ENCODE measurements around the gene NCBP3. TPM values are rescaled to one million over a fixed set of nuclear protein-coding genes. Genes with fewer than 3 reads are reported as not detected.

Gene NCBP3
- total and polyA plus RNA-seq, 4 donors = 4.6 to 17.1 (median 8.3) TPM

DNA sequence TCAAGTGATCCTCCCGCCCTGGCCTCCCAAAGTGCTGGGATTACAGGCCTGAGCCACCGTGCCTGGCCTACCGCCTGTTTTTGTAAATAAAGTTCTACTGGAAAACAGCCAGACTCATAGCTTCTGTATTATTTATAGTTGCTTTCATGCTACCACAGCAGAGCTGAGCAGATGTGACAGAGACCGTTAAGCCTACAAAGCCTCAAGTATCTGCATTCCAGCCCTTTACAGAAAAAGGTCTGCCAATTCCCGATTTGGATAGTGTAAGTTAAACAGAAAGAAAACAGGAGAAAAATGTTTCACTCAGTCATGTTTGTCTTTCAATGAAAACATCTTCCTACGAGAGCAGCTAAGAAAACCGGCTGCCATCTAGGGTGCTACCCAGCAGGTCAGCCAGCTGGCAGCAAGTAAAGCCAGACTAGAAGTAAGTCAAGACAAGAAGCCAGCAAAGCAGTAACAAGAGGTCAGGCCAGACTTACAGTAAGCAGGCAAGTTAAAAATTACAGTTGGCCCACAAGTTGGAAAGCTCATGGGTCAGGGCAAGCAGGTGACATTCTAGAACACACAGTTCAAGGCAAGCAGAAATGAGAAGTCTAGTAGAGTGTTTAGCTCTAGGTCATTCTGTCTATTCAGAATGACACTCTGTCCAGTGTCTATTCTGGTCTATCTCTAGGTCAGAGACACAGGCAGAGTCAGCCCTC is 17.7 kb downstream of the NCBP3 start:
- no peak for DNase-seq (ENCODE audit: low spot score)
- no peak overlapping the region for H3K9ac ChIP-seq (ENCODE audit: low read depth in 1 of 2, low read length in 2 of 2)
- H3K36me3 ChIP-seq (ENCODE audit: control insufficient read depth in 4 of 4, insufficient read depth in 3 of 4, low read depth in 1 of 4, low read length in 3 of 4) = peaks cover 12 to 38% (median 35%) of the 10 kb centered on the region in 4 donors
- peak overlapping the region in 1 of 2 donors; percentile 13 for H3K27ac ChIP-seq (ENCODE audit: low read depth in 1 of 2, low read length in 2 of 2)
- H3K27me3 ChIP-seq (ENCODE audit: control insufficient read depth in 4 of 4, insufficient read depth in 4 of 4, low read length in 3 of 4) = no peaks in the 10 kb centered on the region
- H3K9me3 ChIP-seq (ENCODE audit: control insufficient read depth in 4 of 4, low read length in 3 of 4) = no peaks in the 10 kb centered on the region
- H3K4me1 ChIP-seq (ENCODE audit: control insufficient read depth in 4 of 4, insufficient read depth in 4 of 4, low read length in 3 of 4) = no peaks in the 10 kb centered on the region
- no peak overlapping the region for H3K4me3 ChIP-seq (ENCODE audit: low read depth in 1 of 3, low read length in 3 of 3)
- WGBS = 71% methylated on average over 7 of the region's 7 CpGs
- no peak for TF ChIP-seq EGR1 (IDR thresholded peaks at IDR 0.05; ENCODE audit: low read depth in 2 of 2)
- peak; percentile 83 for TF ChIP-seq NR2F2 (IDR thresholded peaks at IDR 0.05)
- peak in 1 of 2 donors; percentile 11 for TF ChIP-seq RXRA (IDR thresholded peaks at IDR 0.05)

GRCh38 chr17:3827124-3827773 is 18.8 kb downstream of the NCBP3 start:
- DNase-seq (ENCODE audit: low spot score) = peak; percentile 62
- no peaks in the 10 kb centered on the region for H3K9me3 ChIP-seq (ENCODE audit: control insufficient read depth in 4 of 4, low read length in 3 of 4)
- no peaks in the 10 kb centered on the region for H3K4me1 ChIP-seq (ENCODE audit: control insufficient read depth in 4 of 4, insufficient read depth in 4 of 4, low read length in 3 of 4)
- no peak overlapping the region for H3K27ac ChIP-seq (ENCODE audit: low read depth in 1 of 2, low read length in 2 of 2)
- H3K4me3 ChIP-seq (ENCODE audit: low read depth in 1 of 3, low read length in 3 of 3) = no peak overlapping the region
- H3K9ac ChIP-seq (ENCODE audit: low read depth in 1 of 2, low read length in 2 of 2) = no peak overlapping the region
- 54% methylated on average over 6 of the region's 6 CpGs for WGBS
- no peaks in the 10 kb centered on the region for H3K27me3 ChIP-seq (ENCODE audit: control insufficient read depth in 4 of 4, insufficient read depth in 4 of 4, low read length in 3 of 4)
- peaks cover 9 to 38% (median 34%) of the 10 kb centered on the region in 4 donors for H3K36me3 ChIP-seq (ENCODE audit: control insufficient read depth in 4 of 4, insufficient read depth in 3 of 4, low read depth in 1 of 4, low read length in 3 of 4)
- peak; percentile 80 for TF ChIP-seq CTCF (IDR thresholded peaks at IDR 0.05; ENCODE audit: low read depth, low read length, missing input control)
- TF ChIP-seq JUND (IDR thresholded peaks at IDR 0.05) = no peak
- peak; percentile 92 to 96 for TF ChIP-seq RAD21 (IDR thresholded peaks at IDR 0.05)
- TF ChIP-seq, protein P1, sequence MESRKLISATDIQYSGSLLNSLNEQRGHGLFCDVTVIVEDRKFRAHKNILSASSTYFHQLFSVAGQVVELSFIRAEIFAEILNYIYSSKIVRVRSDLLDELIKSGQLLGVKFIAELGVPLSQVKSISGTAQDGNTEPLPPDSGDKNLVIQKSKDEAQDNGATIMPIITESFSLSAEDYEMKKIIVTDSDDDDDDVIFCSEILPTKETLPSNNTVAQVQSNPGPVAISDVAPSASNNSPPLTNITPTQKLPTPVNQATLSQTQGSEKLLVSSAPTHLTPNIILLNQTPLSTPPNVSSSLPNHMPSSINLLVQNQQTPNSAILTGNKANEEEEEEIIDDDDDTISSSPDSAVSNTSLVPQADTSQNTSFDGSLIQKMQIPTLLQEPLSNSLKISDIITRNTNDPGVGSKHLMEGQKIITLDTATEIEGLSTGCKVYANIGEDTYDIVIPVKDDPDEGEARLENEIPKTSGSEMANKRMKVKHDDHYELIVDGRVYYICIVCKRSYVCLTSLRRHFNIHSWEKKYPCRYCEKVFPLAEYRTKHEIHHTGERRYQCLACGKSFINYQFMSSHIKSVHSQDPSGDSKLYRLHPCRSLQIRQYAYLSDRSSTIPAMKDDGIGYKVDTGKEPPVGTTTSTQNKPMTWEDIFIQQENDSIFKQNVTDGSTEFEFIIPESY (IDR thresholded peaks at IDR 0.05) = no peak
- TF ChIP-seq, protein P2, sequence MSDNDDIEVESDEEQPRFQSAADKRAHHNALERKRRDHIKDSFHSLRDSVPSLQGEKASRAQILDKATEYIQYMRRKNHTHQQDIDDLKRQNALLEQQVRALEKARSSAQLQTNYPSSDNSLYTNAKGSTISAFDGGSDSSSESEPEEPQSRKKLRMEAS (IDR thresholded peaks at IDR 0.05) = no peak

DNA sequence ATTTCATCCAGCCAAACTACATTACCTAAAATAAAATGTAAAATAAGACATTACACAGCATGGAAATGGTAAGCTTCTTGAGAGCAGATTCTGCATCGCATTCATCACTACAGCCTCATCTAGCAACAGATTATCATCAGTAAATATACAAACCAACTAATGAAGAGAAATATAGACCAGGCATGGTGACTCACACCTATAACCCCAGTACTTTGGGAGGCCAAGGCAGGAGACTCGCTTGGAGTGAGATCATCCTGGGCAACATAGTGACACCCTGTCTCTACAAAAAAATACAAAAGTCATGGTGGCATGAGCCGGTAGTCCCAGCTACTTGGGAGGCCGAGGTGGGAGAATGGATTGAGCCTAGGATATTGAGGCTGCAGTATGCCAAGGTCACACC is 19.9 kb downstream of the NCBP3 start:
- Histone ChIP-seq H3K9ac (ENCODE audit: low read depth in 1 of 2, low read length in 2 of 2) (no peak overlapping the region), H3K9me3 (ENCODE audit: control insufficient read depth in 4 of 4, low read length in 3 of 4) (no peaks in the 10 kb centered on the region), H3K4me3 (ENCODE audit: low read depth in 1 of 3, low read length in 3 of 3) (no peak overlapping the region), H3K27ac (ENCODE audit: low read depth in 1 of 2, low read length in 2 of 2) (no peak overlapping the region), H3K4me1 (ENCODE audit: control insufficient read depth in 4 of 4, insufficient read depth in 4 of 4, low read length in 3 of 4) (no peaks in the 10 kb centered on the region), H3K36me3 (ENCODE audit: control insufficient read depth in 4 of 4, insufficient read depth in 3 of 4, low read depth in 1 of 4, low read length in 3 of 4) (peaks cover 11 to 41% (median 39%) of the 10 kb centered on the region in 4 donors), H3K27me3 (ENCODE audit: control insufficient read depth in 4 of 4, insufficient read depth in 4 of 4, low read length in 3 of 4) (no peaks in the 10 kb centered on the region)
- no peak for DNase-seq (ENCODE audit: low spot score)
- WGBS = 94% methylated on average over 4 of the region's 4 CpGs
- TF ChIP-seq GABPA (IDR thresholded peaks at IDR 0.05 in 1 of 2, conservative IDR thresholded peaks at IDR 0.05 in 1 of 2) (no peak), EGR1 (IDR thresholded peaks at IDR 0.05; ENCODE audit: low read depth in 2 of 2) (no peak), JUND (IDR thresholded peaks at IDR 0.05) (no peak), RAD21 (IDR thresholded peaks at IDR 0.05) (no peak), HNF4A (conservative IDR thresholded peaks at IDR 0.05) (no peak), TAF1 (conservative IDR thresholded peaks at IDR 0.05) (no peak), CTCF (IDR thresholded peaks at IDR 0.05; ENCODE audit: low read depth, low read length, missing input control) (no peak), RXRA (IDR thresholded peaks at IDR 0.05) (no peak), FOXA2 (IDR thresholded peaks at IDR 0.05) (no peak), HNF4G (IDR thresholded peaks at IDR 0.05) (no peak), SP1 (IDR thresholded peaks at IDR 0.05) (no peak)
- TF ChIP-seq, protein P3, sequence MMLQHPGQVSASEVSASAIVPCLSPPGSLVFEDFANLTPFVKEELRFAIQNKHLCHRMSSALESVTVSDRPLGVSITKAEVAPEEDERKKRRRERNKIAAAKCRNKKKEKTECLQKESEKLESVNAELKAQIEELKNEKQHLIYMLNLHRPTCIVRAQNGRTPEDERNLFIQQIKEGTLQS (IDR thresholded peaks at IDR 0.05) = no peak
- TF ChIP-seq, protein P1 (IDR thresholded peaks at IDR 0.05) = no peak
